Naive B cell (primary cell): ENCODE results near the gene CTSL. TPM values are rescaled to one million over a fixed set of nuclear protein-coding genes. Genes with fewer than 3 reads are reported as not detected.
"Not testable (repeated sequence)": the region's sequence is repeated elsewhere in the genome, so short reads cannot be mapped to it uniquely, and the experiment has no call there.

ENCODE experiments used
- ATAC-seq, 2 donors: fragments of 150-1000 bp; cut with Tn5 transposase; 2 replicates each; pipeline ENCODE4 v1.10.0; 2021; ENCODE audit warnings: low read depth in 2 of 2, mild to moderate bottlenecking in 2 of 2, moderate library complexity in 2 of 2
- DNase-seq: peaks from one replicate; pipeline ENCODE4 v3.0.0; 2022
- H3K27ac Mint-ChIP-seq, 6 donors: one replicate each; pipeline ENCODE4 v1.8.0; 2020 to 2022; ENCODE audit warnings: mild to moderate bottlenecking in 6 of 6, mixed read lengths in 6 of 6, moderate library complexity in 5 of 6, inconsistent platforms in 2 of 6
- H3K27me3 Mint-ChIP-seq, 3 donors: one replicate each; pipeline ENCODE4 v1.8.0; 2021 to 2022; ENCODE audit warnings: mixed read lengths in 3 of 3, mild to moderate bottlenecking in 1 of 3
- H3K36me3 Mint-ChIP-seq, 2 donors: one replicate each; pipeline ENCODE4 v1.8.0; 2020 to 2022; ENCODE audit warnings: mixed read lengths in 2 of 2, inconsistent platforms in 1 of 2, mild to moderate bottlenecking in 1 of 2
- H3K4me1 Mint-ChIP-seq, 3 donors: one replicate each; pipeline ENCODE4 v1.8.0; 2020 to 2022; ENCODE audit warnings: mixed read lengths in 3 of 3, inconsistent platforms in 1 of 3, mild to moderate bottlenecking in 1 of 3, moderate library complexity in 1 of 3
- H3K4me3 Mint-ChIP-seq, 8 donors: one replicate each; pipeline ENCODE4 v1.8.0; 2020 to 2022; ENCODE audit warnings: mild to moderate bottlenecking in 8 of 8, mixed read lengths in 8 of 8, moderate library complexity in 8 of 8, inconsistent platforms in 2 of 8
- H3K9me3 Mint-ChIP-seq, 7 donors: one replicate each; pipeline ENCODE4 v1.8.0; 2020 to 2022; ENCODE audit warnings: mixed read lengths in 7 of 7, mild to moderate bottlenecking in 5 of 7, inconsistent platforms in 2 of 7, moderate library complexity in 1 of 7
- polyA plus RNA-seq, 6 donors: library from polyadenylated mRNA; unstranded; fragments of 300-500 nt; fragmentation: Illumina TruSeq; gene quantifications; one replicate each; pipeline ENCODE4 v1.2.3, GENCODE V29; 2021; ENCODE audit warnings: low read depth in 6 of 6

The CTSL gene
- polyA plus RNA-seq, 6 donors from 2014 or later, result 0.43 TPM; not detected in 5

- Mint-ChIP-seq H3K9me3 (peaks cover 0 to 29% (median 16%) of the 10 kb centered on the region in 7 donors), H3K27me3 (peaks cover 0 to 29% (median 8%) of the 10 kb centered on the region in 3 donors), H3K4me3 (no peak overlapping the region), H3K36me3 (no peaks in the 10 kb centered on the region), H3K27ac (no peak overlapping the region), H3K4me1 (no peaks in the 10 kb centered on the region)
- no peak for ATAC-seq
- no peak for DNase-seq
These were observed 15.4 kb downstream of the CTSL start for GRCh38 chr9:87741326-87741725.

- Mint-ChIP-seq H3K4me3 (no peak overlapping the region), H3K27me3 (peaks cover 0 to 29% (median 8%) of the 10 kb centered on the region in 3 donors), H3K36me3 (no peaks in the 10 kb centered on the region), H3K9me3 (peaks cover 1 to 29% (median 15%) of the 10 kb centered on the region in 7 donors), H3K4me1 (no peaks in the 10 kb centered on the region), H3K27ac (no peak overlapping the region)
- ATAC-seq (no peak), DNase-seq (no peak)
These were observed 16.0 kb downstream of the CTSL start for GRCh38 chr9:87741891-87742290.

GRCh38 chr9:87742813-87743428 lies 17.0 kb downstream of the CTSL start:
- Mint-ChIP-seq H3K27ac (no peak overlapping the region), H3K4me3 (peak overlapping the region in 1 of 8 donors; percentile 22), H3K27me3 (peaks cover 0 to 29% (median 8%) of the 10 kb centered on the region in 3 donors), H3K36me3 (no peaks in the 10 kb centered on the region), H3K4me1 (no peaks in the 10 kb centered on the region), H3K9me3 (peaks cover 1 to 29% (median 16%) of the 10 kb centered on the region in 7 donors)
- DNase-seq, result no peak
- no peak for ATAC-seq

- not testable (repeated sequence) for ATAC-seq, H3K36me3 Mint-ChIP-seq, DNase-seq, H3K4me1 Mint-ChIP-seq, H3K4me3 Mint-ChIP-seq, H3K27ac Mint-ChIP-seq
- H3K27me3 Mint-ChIP-seq, result peaks cover 8 to 29% (median 8%) of the 10 kb centered on the region in 3 donors
- peaks cover 1 to 28% (median 12%) of the 10 kb centered on the region in 7 donors for H3K9me3 Mint-ChIP-seq
These were observed 18.3 kb downstream of the CTSL start for GRCh38 chr9:87744247-87744646.

GRCh38 chr9:87746186-87746585 lies 20.3 kb downstream of the CTSL start:
- H3K27ac Mint-ChIP-seq, result no peak overlapping the region
- peaks cover 5 to 20% (median 8%) of the 10 kb centered on the region in 3 donors for H3K27me3 Mint-ChIP-seq
- peaks cover 0 to 24% (median 12%) of the 10 kb centered on the region in 7 donors for H3K9me3 Mint-ChIP-seq
- H3K4me3 Mint-ChIP-seq, result no peak overlapping the region
- DNase-seq (no peak), ATAC-seq (no peak)
- no peaks in the 10 kb centered on the region for H3K36me3 Mint-ChIP-seq
- H3K4me1 Mint-ChIP-seq, result no peaks in the 10 kb centered on the region

- Mint-ChIP-seq H3K36me3 (no peaks in the 10 kb centered on the region), H3K9me3 (peaks cover 5 to 17% (median 5%) of the 10 kb centered on the region in 7 donors), H3K4me3 (no peak overlapping the region), H3K4me1 (no peaks in the 10 kb centered on the region), H3K27me3 (peaks cover 0 to 8% (median 7%) of the 10 kb centered on the region in 3 donors), H3K27ac (no peak overlapping the region)
- no peak for ATAC-seq
- DNase-seq, result no peak
These were observed 23.0 kb downstream of the CTSL start for GRCh38 chr9:87748881-87749280.

GRCh38 chr9:87749335-87750035 lies 23.6 kb downstream of the CTSL start:
- Mint-ChIP-seq H3K4me3 (no peak overlapping the region), H3K4me1 (no peaks in the 10 kb centered on the region), H3K36me3 (no peaks in the 10 kb centered on the region), H3K9me3 (peaks cover 1 to 14% (median 5%) of the 10 kb centered on the region in 7 donors), H3K27ac (no peak overlapping the region), H3K27me3 (peaks cover 0 to 8% (median 7%) of the 10 kb centered on the region in 3 donors)
- no peak for DNase-seq
- ATAC-seq, result no peak

- Mint-ChIP-seq H3K4me3 (no peak overlapping the region), H3K9me3 (peaks cover 3 to 24% (median 7%) of the 10 kb centered on the region in 7 donors), H3K4me1 (no peaks in the 10 kb centered on the region), H3K27me3 (peaks cover 0 to 8% (median 7%) of the 10 kb centered on the region in 3 donors), H3K36me3 (no peaks in the 10 kb centered on the region), H3K27ac (peak overlapping the region in 1 of 6 donors; percentile 11)
- no peak for ATAC-seq
- DNase-seq, result no peak
These were observed 24.8 kb downstream of the CTSL start for GRCh38 chr9:87750726-87751125.

- ATAC-seq, result no peak
- Mint-ChIP-seq H3K9me3 (peaks cover 3 to 22% (median 7%) of the 10 kb centered on the region in 7 donors), H3K36me3 (no peaks in the 10 kb centered on the region), H3K27me3 (peaks cover 0 to 8% (median 7%) of the 10 kb centered on the region in 3 donors), H3K27ac (no peak overlapping the region), H3K4me3 (no peak overlapping the region), H3K4me1 (no peaks in the 10 kb centered on the region)
- DNase-seq, result no peak
These were observed 25.5 kb downstream of the CTSL start for GRCh38 chr9:87751423-87751822.

- Mint-ChIP-seq H3K27ac (no peak overlapping the region), H3K4me3 (no peak overlapping the region), H3K36me3 (no peaks in the 10 kb centered on the region), H3K27me3 (peaks cover 0 to 8% (median 7%) of the 10 kb centered on the region in 3 donors), H3K4me1 (no peaks in the 10 kb centered on the region), H3K9me3 (peaks cover 3 to 20% (median 7%) of the 10 kb centered on the region in 7 donors)
- ATAC-seq, result no peak
- DNase-seq, result no peak
These were observed 25.9 kb downstream of the CTSL start for GRCh38 chr9:87751868-87752267.

- Mint-ChIP-seq H3K4me1 (no peaks in the 10 kb centered on the region), H3K36me3 (no peaks in the 10 kb centered on the region), H3K27me3 (peaks cover 0 to 8% (median 7%) of the 10 kb centered on the region in 3 donors), H3K9me3 (peaks cover 3 to 17% (median 6%) of the 10 kb centered on the region in 7 donors), H3K4me3 (no peak overlapping the region), H3K27ac (no peak overlapping the region)
- ATAC-seq (no peak), DNase-seq (no peak)
These were observed 27.4 kb downstream of the CTSL start for GRCh38 chr9:87753313-87753712.

GRCh38 chr9:87758330-87758729 lies 32.4 kb downstream of the CTSL start:
- ATAC-seq, DNase-seq, H3K27me3 Mint-ChIP-seq, H3K36me3 Mint-ChIP-seq, H3K4me3 Mint-ChIP-seq, H3K27ac Mint-ChIP-seq, H3K4me1 Mint-ChIP-seq: not testable (repeated sequence)
- H3K9me3 Mint-ChIP-seq, result peaks cover 3 to 19% (median 6%) of the 10 kb centered on the region in 7 donors

GRCh38 chr9:87759980-87760379 lies 34.1 kb downstream of the CTSL start:
- H3K27me3 Mint-ChIP-seq, DNase-seq: not testable (repeated sequence)

GRCh38 chr9:87760529-87760928 lies 34.6 kb downstream of the CTSL start:
- no peak overlapping the region for H3K4me3 Mint-ChIP-seq

More at GRCh38 chr9:87759980-87760379, 34.1 kb downstream of the CTSL start:
- not testable (repeated sequence) for H3K36me3 Mint-ChIP-seq, H3K4me3 Mint-ChIP-seq, H3K27ac Mint-ChIP-seq, ATAC-seq, H3K4me1 Mint-ChIP-seq
- peaks cover 0 to 14% (median 6%) of the 10 kb centered on the region in 7 donors for H3K9me3 Mint-ChIP-seq

More at GRCh38 chr9:87760529-87760928, 34.6 kb downstream of the CTSL start:
- Mint-ChIP-seq H3K27me3 (peaks cover 0 to 4% (median 0%) of the 10 kb centered on the region in 3 donors), H3K9me3 (peaks cover 0 to 13% (median 6%) of the 10 kb centered on the region in 7 donors), H3K4me1 (no peaks in the 10 kb centered on the region), H3K36me3 (no peaks in the 10 kb centered on the region), H3K27ac (no peak overlapping the region)
- DNase-seq (no peak), ATAC-seq (no peak)
